Cardiac muscle cell (in vitro differentiated cells and primary cell): Measurements from ENCODE around the gene PAFAH1B1. TPM values are rescaled to one million over a fixed set of nuclear protein-coding genes. Genes with fewer than 3 reads are reported as not detected.
"Not testable (repeated sequence)": the region's sequence is repeated elsewhere in the genome, so short reads cannot be mapped to it uniquely, and the experiment has no call there.

Source experiments
- DNase-seq, 2 donors: peaks; one replicate each; pipeline versions ENCODE4 v3.0.0 to v3.0.0-alpha.2; 2010 to 2017; ENCODE audit warnings: low read depth in 1 of 2, low spot score in 1 of 2
- H3K27ac ChIP-seq: fragments of 200-600 bp; sonication (generic); 2 replicates; pipeline ENCODE4 v1.5.1; 2016
- H3K27me3 ChIP-seq: fragments of 200-600 bp; sonication (generic); 2 replicates; pipeline ENCODE4 v1.6.0; 2016; ENCODE audit warnings: control low read depth
- H3K36me3 ChIP-seq: fragments of 200-600 bp; sonication (generic); 2 replicates; pipeline ENCODE4 v1.5.1; 2016; ENCODE audit warnings: control low read depth
- H3K4me1 ChIP-seq: fragments of 200-600 bp; sonication (generic); 2 replicates; pipeline ENCODE4 v1.8.1; 2017; ENCODE audit warnings: low read depth, mild to moderate bottlenecking, mixed run types
- H3K4me3 ChIP-seq: fragments of 200-600 bp; sonication (generic); 2 replicates; pipeline ENCODE4 v1.5.1; 2016; ENCODE audit warnings: mild to moderate bottlenecking
- H3K9me3 ChIP-seq: fragments of 200-600 bp; sonication (generic); 2 replicates; pipeline ENCODE4 v1.5.1; 2017; ENCODE audit warnings: low read depth, mild to moderate bottlenecking, control low read depth
- polyA plus RNA-seq: library from polyadenylated mRNA; unstranded; fragments of >200 nt; fragmentation: Nextera tagmentation; extraction: Ambion mirVana; gene quantifications from 2 replicates; pipeline ENCODE4 v1.2.1, GENCODE V29; 2016
- total RNA-seq: library from RNA; depleted of rRNA; stranded (reverse); fragments of >200 nt; gene quantifications from 2 replicates; pipeline ENCODE4 v1.2.3, GENCODE V29; 2016
- TF ChIP-seq, protein P1 (sequence below): IDR thresholded peaks from 2 replicates; pipeline ENCODE4 v1.5.1; 2012; ENCODE audit warnings: low read depth, mild to moderate bottlenecking, low read length

The PAFAH1B1 gene
- total and polyA plus RNA-seq, 2 experiments from 2014 or later, result 49.3 to 79.3 TPM

DNA sequence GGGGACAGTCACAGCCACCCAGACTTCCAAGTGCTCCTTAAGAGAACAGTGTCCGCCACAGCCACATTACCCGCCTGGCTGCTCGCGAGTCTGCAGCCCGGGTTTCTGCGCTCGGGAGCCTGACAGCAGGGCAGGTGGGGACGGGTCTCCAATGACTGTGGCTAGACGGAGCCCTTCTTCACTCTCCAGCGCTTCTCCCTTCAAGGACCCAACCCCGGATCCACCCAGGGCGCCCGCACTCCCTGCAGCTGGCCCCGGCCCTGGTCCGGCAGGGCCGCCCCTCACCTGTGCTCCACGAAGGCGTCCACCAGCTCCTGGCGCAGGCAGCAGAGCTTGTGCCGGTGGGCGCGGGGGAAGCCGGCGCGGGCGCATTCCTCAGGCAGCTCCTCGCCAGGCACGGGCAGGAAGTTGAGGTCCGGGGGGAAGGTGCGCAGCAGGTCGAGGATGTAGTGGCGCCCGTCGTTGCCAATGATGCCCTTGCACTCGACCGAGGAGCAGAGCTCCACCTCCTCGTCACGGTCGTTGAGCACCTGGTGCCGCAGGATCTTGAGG lies 104.2 kb downstream of the PAFAH1B1 start:
- Histone ChIP-seq H3K27ac (no peak overlapping the region), H3K4me3 (no peak overlapping the region), H3K9me3 (no peaks in the 10 kb centered on the region), H3K4me1 (no peaks in the 10 kb centered on the region), H3K36me3 (peaks cover 28% of the 10 kb centered on the region), H3K27me3 (no peaks in the 10 kb centered on the region)
- TF ChIP-seq, protein P1, sequence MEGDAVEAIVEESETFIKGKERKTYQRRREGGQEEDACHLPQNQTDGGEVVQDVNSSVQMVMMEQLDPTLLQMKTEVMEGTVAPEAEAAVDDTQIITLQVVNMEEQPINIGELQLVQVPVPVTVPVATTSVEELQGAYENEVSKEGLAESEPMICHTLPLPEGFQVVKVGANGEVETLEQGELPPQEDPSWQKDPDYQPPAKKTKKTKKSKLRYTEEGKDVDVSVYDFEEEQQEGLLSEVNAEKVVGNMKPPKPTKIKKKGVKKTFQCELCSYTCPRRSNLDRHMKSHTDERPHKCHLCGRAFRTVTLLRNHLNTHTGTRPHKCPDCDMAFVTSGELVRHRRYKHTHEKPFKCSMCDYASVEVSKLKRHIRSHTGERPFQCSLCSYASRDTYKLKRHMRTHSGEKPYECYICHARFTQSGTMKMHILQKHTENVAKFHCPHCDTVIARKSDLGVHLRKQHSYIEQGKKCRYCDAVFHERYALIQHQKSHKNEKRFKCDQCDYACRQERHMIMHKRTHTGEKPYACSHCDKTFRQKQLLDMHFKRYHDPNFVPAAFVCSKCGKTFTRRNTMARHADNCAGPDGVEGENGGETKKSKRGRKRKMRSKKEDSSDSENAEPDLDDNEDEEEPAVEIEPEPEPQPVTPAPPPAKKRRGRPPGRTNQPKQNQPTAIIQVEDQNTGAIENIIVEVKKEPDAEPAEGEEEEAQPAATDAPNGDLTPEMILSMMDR, result no peak
- no peak for DNase-seq

- H3K27me3 ChIP-seq, H3K4me1 ChIP-seq, DNase-seq, H3K4me3 ChIP-seq, H3K9me3 ChIP-seq, H3K27ac ChIP-seq: not testable (repeated sequence)
- H3K36me3 ChIP-seq, result peaks cover 21% of the 10 kb centered on the region
Measured at GRCh38 chr17:2699216-2699805, 105.9 kb downstream of the PAFAH1B1 start.

DNA sequence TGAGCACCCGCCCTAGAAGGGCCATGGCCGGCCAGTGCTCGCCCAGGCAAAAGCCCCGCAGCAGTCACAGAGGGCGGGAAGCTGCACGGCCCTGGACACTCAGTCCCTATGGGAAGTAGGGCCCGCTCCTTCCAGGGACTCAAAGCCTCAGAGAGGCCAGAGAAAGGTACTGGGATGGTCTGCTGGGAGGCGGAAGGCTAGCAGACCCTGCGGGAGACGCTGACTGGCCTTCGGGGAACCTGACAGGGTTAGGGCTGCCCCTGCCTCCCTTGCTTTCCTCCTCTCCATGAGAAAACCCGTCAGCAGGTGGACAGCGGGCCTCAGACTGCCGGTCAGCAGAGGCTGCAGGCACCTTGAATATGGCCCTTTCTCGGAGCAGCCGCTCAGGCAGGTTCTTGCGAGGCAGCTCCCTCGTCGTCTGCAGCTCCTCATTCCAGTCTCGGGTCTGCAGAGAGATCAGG lies 106.6 kb downstream of the PAFAH1B1 start:
- Histone ChIP-seq H3K4me1 (no peaks in the 10 kb centered on the region), H3K4me3 (no peak overlapping the region), H3K9me3 (no peaks in the 10 kb centered on the region), H3K27ac (no peak overlapping the region), H3K27me3 (no peaks in the 10 kb centered on the region), H3K36me3 (peaks cover 21% of the 10 kb centered on the region)
- DNase-seq, result no peak
- TF ChIP-seq, protein P1, result no peak

- no peaks in the 10 kb centered on the region for H3K4me1 ChIP-seq
- no peak overlapping the region for H3K4me3 ChIP-seq
- H3K36me3 ChIP-seq, result peaks cover 21% of the 10 kb centered on the region
- no peaks in the 10 kb centered on the region for H3K9me3 ChIP-seq
- no peak overlapping the region for H3K27ac ChIP-seq
- no peaks in the 10 kb centered on the region for H3K27me3 ChIP-seq
- TF ChIP-seq, protein P1, result no peak
- DNase-seq, result no peak
Measured at GRCh38 chr17:2700491-2701141, 107.2 kb downstream of the PAFAH1B1 start.

DNA sequence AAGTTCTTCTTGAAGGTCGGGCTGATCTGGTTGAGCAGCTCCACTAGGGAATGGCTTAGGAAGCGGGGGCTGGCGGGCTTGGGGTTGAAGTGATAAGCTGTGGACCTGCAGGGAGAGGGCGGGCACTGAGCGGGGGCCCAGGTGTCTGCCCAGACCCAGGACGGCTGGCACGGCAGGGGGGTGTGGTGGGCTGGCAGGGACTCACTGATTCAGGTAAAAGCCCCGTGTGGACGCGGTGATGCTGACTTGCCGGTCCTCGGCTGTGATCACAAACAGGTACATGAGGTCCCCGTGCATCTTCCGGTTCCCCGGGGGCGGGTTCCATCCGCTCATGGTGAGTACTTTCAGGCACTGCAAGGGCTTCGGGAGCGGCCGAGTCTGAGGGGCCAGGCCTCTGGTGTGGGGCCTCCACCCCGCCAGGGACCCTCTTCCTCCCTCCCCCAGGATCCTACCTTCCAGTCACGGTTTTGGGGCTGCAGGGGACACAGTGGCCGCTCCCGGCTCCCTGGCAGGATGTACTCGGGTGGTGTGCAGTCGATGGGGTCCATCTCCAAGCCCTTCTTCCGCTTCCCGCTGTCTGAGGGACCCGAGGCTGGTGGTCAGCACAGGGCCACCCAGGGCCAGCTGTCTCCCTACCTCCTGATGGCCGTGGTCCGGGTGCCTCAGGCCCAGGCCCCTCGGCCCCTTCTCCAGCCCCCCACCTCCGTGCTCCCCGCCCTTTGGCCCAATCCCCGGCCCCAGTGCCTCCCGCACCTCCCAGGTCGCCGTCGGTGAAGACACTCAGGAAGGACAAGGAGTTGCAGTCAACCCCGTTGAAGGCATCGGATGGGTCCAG lies 107.9 kb downstream of the PAFAH1B1 start:
- Histone ChIP-seq H3K27ac (no peak overlapping the region), H3K4me1 (no peaks in the 10 kb centered on the region), H3K4me3 (no peak overlapping the region), H3K9me3 (no peaks in the 10 kb centered on the region), H3K36me3 (peaks cover 14% of the 10 kb centered on the region), H3K27me3 (no peaks in the 10 kb centered on the region)
- TF ChIP-seq, protein P1, result no peak
- no peak for DNase-seq
